NT2/D1 (cell line): ENCODE data around the gene LY86.

Experiments
- SUZ12 ChIP-seq: IDR thresholded peaks from 2 replicates; pipeline ENCODE4 v1.6.1; 2011; ENCODE audit not compliant: insufficient read length, insufficient read depth; ENCODE audit errors: extremely low read depth
- YY1 ChIP-seq: IDR thresholded peaks from 2 replicates; pipeline ENCODE4 v1.6.1; 2011; ENCODE audit not compliant: insufficient read length, insufficient read depth
- ZNF274 ChIP-seq: IDR thresholded peaks from 2 replicates; pipeline ENCODE4 v1.6.1; 2011; ENCODE audit warnings: mild to moderate bottlenecking, low read depth, low read length

- TF ChIP-seq ZNF274 = no peak
- TF ChIP-seq YY1 = no peak
- TF ChIP-seq SUZ12 = no peak
Observed at GRCh38 chr6:6657820-6658217, 69.3 kb downstream of the LY86 start.
